HG03159 (cell line): ENCODE results near the gene BARHL2.

Experiments
- ATAC-seq: cut with Tn5 transposase; IDR thresholded peaks from one replicate; pipeline ENCODE4 v1.9.1; 2021; ENCODE audit warnings: mild to moderate bottlenecking, moderate library complexity; ENCODE audit not compliant: unreplicated experiment

Gene BARHL2

GRCh38 chr1:90710579-90711536, 6.2 kb downstream of the BARHL2 start:
- ATAC-seq: no peak

- no peak for ATAC-seq
Measured at GRCh38 chr1:90709535-90709934, 7.6 kb downstream of the BARHL2 start.

- no peak for ATAC-seq
Measured at GRCh38 chr1:90708826-90709225, 8.3 kb downstream of the BARHL2 start.

- ATAC-seq: no peak
Measured at GRCh38 chr1:90708236-90708786, 8.8 kb downstream of the BARHL2 start.

- no peak for ATAC-seq
Measured at GRCh38 chr1:90707363-90707710, 9.8 kb downstream of the BARHL2 start.

GRCh38 chr1:90706437-90707362, 10.4 kb downstream of the BARHL2 start:
- ATAC-seq: no peak

- ATAC-seq: no peak
Measured at GRCh38 chr1:90705956-90706355, 11.1 kb downstream of the BARHL2 start.

- ATAC-seq: no peak
Measured at GRCh38 chr1:90704817-90705216, 12.3 kb downstream of the BARHL2 start.

GRCh38 chr1:90694846-90695245, 22.3 kb downstream of the BARHL2 start:
- no peak for ATAC-seq

GRCh38 chr1:90687747-90688146, 29.4 kb downstream of the BARHL2 start:
- ATAC-seq: no peak

GRCh38 chr1:90675161-90675847, 41.8 kb downstream of the BARHL2 start:
- no peak for ATAC-seq

GRCh38 chr1:90671741-90672140, 45.4 kb downstream of the BARHL2 start:
- ATAC-seq: no peak

GRCh38 chr1:90671251-90671650, 45.9 kb downstream of the BARHL2 start:
- ATAC-seq: no peak
